Keratinocyte (primary cell): Measurements from ENCODE around the gene UMAD1.

Experiments
- CTCF ChIP-seq, 3 experiments: IDR thresholded peaks in 1 of 3; conservative IDR thresholded peaks in 1 of 3; optimal IDR thresholded peaks in 1 of 3; 2 replicates in 2 of 3; 3 replicates in 1 of 3; pipeline versions ENCODE3 to v1.5.1; 2011; ENCODE audit warnings: low read length in 3 of 3, mild to moderate bottlenecking in 3 of 3, moderate library complexity in 2 of 3, control low read depth in 1 of 3, inconsistent platforms in 1 of 3; ENCODE audit not compliant: insufficient read depth in 2 of 3; ENCODE audit errors: extremely low read depth in 1 of 3
- EZH2 ChIP-seq: IDR thresholded peaks from one replicate; pipeline ENCODE4 v1.6.1; 2012; ENCODE audit warnings: inconsistent platforms, mild to moderate bottlenecking, low read length, moderate library complexity

GRCh38 chr7:7620236-7620635 lies 20.3 kb upstream of the UMAD1 start:
- TF ChIP-seq CTCF (optimal IDR thresholded peaks at IDR 0.05 in 1 of 3, IDR thresholded peaks at IDR 0.05 in 1 of 3, conservative IDR thresholded peaks at IDR 0.05 in 1 of 3; ENCODE audit: extremely low read depth in 1 of 3, insufficient read depth in 2 of 3, low read length in 3 of 3) (no peak), EZH2 (no peak)
